Mucosa of rectum (tissue), 2 donors: Measurements from ENCODE around the gene RAD52.
"Not testable (repeated sequence)": the region's sequence is repeated elsewhere in the genome, so short reads cannot be mapped to it uniquely, and the experiment has no call there.

Experiments
- H3K27ac ChIP-seq, 2 donors: one replicate each; pipeline ENCODE4 v1.7.0; 2013; ENCODE audit warnings: inconsistent platforms in 2 of 2, low read depth in 2 of 2, low read length in 2 of 2
- H3K27me3 ChIP-seq, 2 donors: one replicate each; pipeline ENCODE4 v1.7.0; 2013; ENCODE audit warnings: low read length in 2 of 2; ENCODE audit not compliant: control insufficient read depth in 2 of 2, insufficient read depth in 2 of 2
- H3K36me3 ChIP-seq, 2 donors: one replicate each; pipeline ENCODE4 v1.7.0; 2013; ENCODE audit warnings: low read length in 2 of 2; ENCODE audit not compliant: control insufficient read depth in 2 of 2, insufficient read depth in 2 of 2
- H3K4me1 ChIP-seq, 2 donors: one replicate each; pipeline ENCODE4 v1.7.0; 2013; ENCODE audit warnings: low read length in 2 of 2, mild to moderate bottlenecking in 1 of 2; ENCODE audit not compliant: control insufficient read depth in 2 of 2, insufficient read depth in 2 of 2
- H3K4me3 ChIP-seq, 2 donors: one replicate each; pipeline ENCODE4 v1.7.0; 2013; ENCODE audit warnings: low read length in 2 of 2
- H3K9ac ChIP-seq, 2 donors: one replicate each; pipeline ENCODE4 v1.7.0; 2013; ENCODE audit warnings: low read length in 2 of 2, low read depth in 1 of 2, mild to moderate bottlenecking in 1 of 2
- H3K9me3 ChIP-seq, 2 donors: one replicate each; pipeline ENCODE4 v1.7.0; 2013; ENCODE audit warnings: low read length in 2 of 2; ENCODE audit not compliant: control insufficient read depth in 2 of 2
- donor health status: healthy.
- donor health status: Normal muscosa, but diverticular disease.

The RAD52 gene

GRCh38 chr12:944211-944610 lies 5.3 kb downstream of the RAD52 start:
- H3K4me3 ChIP-seq: no peak overlapping the region
- no peak overlapping the region for H3K27ac ChIP-seq
- no peaks in the 10 kb centered on the region for H3K27me3 ChIP-seq
- peaks cover 0 to 12% of the 10 kb centered on the region in 2 donors for H3K36me3 ChIP-seq
- peaks cover 0 to 3% of the 10 kb centered on the region in 2 donors for H3K4me1 ChIP-seq
- no peak overlapping the region for H3K9ac ChIP-seq
- no peaks in the 10 kb centered on the region for H3K9me3 ChIP-seq

DNA sequence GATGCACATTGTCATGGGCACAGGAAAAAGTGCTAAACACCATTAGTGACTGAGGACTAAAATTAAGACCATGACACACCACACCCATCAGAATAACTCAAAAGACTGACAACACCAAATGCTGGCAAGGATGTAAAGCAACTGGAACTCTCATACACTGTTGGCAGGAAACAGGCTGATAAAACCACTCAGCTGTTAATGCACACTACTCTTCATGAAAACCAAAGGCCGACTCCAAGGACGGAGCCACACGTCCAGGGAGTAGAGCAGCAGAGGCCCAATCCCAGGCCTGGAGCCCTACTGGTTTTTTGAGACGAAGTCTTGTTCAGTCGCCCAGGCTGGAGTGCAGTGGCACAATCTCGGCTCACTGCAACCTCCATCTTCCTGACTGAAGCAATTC lies 6.4 kb downstream of the RAD52 start:
- Histone ChIP-seq H3K36me3 (peaks cover 0 to 14% of the 10 kb centered on the region in 2 donors), H3K9me3 (no peaks in the 10 kb centered on the region), H3K27ac (no peak overlapping the region), H3K27me3 (no peaks in the 10 kb centered on the region), H3K4me1 (no peaks in the 10 kb centered on the region), H3K4me3 (no peak overlapping the region), H3K9ac (no peak overlapping the region)

GRCh38 chr12:938810-939209 lies 10.7 kb downstream of the RAD52 start:
- no peaks in the 10 kb centered on the region for H3K27me3 ChIP-seq
- H3K27ac ChIP-seq: no peak overlapping the region
- H3K4me1 ChIP-seq: no peaks in the 10 kb centered on the region
- peaks cover 0 to 15% of the 10 kb centered on the region in 2 donors for H3K36me3 ChIP-seq
- no peak overlapping the region for H3K9ac ChIP-seq
- no peaks in the 10 kb centered on the region for H3K9me3 ChIP-seq
- no peak overlapping the region for H3K4me3 ChIP-seq

DNA sequence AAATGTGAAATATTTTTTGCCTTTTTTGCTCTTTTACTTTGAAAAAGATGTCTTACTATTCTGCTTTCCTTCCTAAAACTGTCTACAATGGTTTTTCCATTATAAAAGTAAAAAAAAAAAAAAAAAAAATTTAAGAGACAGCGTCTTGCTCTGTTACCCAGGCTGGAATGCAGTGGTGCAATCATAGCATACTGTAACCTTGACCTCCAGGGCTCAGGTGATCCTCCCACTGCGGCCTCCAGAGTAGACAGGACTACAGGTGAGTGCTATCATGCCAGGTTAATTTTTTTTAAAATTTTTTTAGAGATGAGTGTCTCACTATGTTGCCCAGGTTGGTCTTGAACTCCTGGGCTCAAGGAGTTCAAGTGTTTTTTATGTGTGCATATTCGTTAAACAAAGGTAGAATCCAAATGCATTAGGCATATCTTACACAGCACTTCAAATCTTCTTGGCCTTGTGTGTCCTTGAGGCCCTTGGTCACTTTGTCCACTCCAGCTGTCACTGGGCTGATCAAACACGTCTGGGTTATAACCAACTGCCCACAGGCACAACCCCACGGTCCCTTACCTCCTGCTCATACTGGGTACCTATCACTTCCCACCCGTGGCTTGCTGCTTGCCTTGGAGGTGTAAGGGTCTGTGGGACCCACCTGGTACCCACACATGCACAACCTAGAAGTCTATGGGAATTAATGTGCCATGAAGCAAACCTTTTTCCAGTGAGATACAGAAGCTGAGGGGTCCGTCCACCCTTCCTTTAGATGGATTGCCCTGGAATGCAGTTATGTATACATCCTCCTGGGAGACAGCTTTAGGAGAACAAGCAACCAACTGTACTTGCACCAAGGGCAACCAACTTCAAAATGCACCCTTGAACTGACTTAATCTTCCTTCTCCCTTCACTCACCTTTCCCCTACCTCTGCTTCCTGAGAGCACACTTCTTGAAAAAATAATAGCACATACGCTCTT lies 12.8 kb downstream of the RAD52 start:
- Histone ChIP-seq H3K27me3 (no peaks in the 10 kb centered on the region), H3K36me3 (peaks cover 8 to 18% of the 10 kb centered on the region in 2 donors), H3K27ac (no peak overlapping the region), H3K9ac (no peak overlapping the region), H3K9me3 (no peaks in the 10 kb centered on the region), H3K4me3 (no peak overlapping the region), H3K4me1 (no peaks in the 10 kb centered on the region)

DNA sequence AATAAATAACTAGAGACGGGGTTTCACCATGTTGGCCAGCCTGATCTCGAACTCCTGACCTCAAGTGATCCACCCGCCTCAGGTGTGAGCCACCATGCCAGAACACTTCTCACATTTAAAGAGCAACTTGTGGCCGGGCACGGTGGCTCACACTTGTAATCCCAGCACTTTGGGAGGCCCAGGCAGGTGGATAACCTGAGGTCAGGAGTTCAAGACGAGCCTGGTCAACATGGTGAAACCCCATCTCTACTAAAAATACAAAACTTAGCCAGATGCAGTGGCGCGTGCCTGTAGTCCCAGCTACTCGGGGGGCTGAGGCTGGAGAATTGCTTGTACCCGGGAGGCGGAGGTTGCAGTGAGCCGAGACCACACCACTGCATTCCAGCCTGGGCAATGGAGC lies 13.6 kb downstream of the RAD52 start:
- H3K27me3 ChIP-seq, H3K4me1 ChIP-seq, H3K4me3 ChIP-seq, H3K9ac ChIP-seq, H3K27ac ChIP-seq, H3K9me3 ChIP-seq: not testable (repeated sequence)
- peaks cover 14 to 24% of the 10 kb centered on the region in 2 donors for H3K36me3 ChIP-seq

DNA sequence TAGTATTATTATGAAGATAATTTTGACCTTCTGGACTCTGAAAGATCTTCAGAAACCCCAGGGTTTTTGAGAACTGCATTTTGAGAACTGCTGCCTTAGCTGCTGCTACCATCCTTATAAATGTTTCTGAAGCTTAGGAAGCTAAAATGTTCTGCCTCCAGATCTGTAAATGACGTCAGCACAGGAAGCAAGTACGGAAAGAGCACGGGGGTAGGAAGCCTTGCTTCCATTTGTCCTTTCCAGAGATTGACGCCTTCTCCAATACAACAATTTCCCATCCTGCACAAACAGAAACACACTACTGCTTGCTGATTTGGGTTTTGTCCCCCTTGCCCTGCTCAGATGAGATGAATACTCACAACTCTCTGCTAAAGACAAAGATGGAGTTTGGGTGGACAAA lies 17.9 kb downstream of the RAD52 start:
- Histone ChIP-seq H3K4me1 (no peaks in the 10 kb centered on the region), H3K36me3 (peaks cover 33 to 34% of the 10 kb centered on the region in 2 donors), H3K4me3 (no peak overlapping the region), H3K27me3 (no peaks in the 10 kb centered on the region), H3K9ac (no peak overlapping the region), H3K27ac (no peak overlapping the region), H3K9me3 (no peaks in the 10 kb centered on the region)

- peaks cover 36% of the 10 kb centered on the region in 2 donors for H3K36me3 ChIP-seq
- H3K4me1 ChIP-seq: no peaks in the 10 kb centered on the region
- no peaks in the 10 kb centered on the region for H3K9me3 ChIP-seq
- no peak overlapping the region for H3K27ac ChIP-seq
- H3K4me3 ChIP-seq: no peak overlapping the region
- no peaks in the 10 kb centered on the region for H3K27me3 ChIP-seq
- H3K9ac ChIP-seq: no peak overlapping the region
These were observed 18.4 kb downstream of the RAD52 start for GRCh38 chr12:931060-931459.

DNA sequence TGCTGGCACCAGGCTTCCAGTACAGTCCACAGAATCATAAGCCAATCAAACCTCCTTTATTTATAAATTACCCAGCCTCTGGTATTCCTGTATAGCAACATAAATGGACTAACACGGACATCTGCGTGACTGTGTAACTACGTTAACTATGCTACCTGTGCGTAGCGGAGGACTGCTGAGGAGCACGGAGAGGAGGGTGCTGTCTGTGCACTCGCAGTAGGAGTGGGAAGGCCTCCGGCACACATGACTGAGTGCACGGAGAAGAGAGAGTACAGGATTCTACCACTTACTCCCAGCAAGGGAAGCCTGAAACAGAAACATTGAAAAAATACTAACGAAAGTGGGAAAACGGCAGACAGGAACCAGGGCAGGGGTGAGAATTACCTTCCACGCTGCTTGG lies 22.9 kb downstream of the RAD52 start:
- Histone ChIP-seq H3K4me3 (no peak overlapping the region), H3K9ac (no peak overlapping the region), H3K27me3 (no peaks in the 10 kb centered on the region), H3K36me3 (peaks cover 39 to 44% of the 10 kb centered on the region in 2 donors), H3K27ac (no peak overlapping the region), H3K9me3 (no peaks in the 10 kb centered on the region), H3K4me1 (no peaks in the 10 kb centered on the region)

GRCh38 chr12:922285-922684 lies 27.2 kb downstream of the RAD52 start:
- H3K9me3 ChIP-seq: no peaks in the 10 kb centered on the region
- H3K27ac ChIP-seq: no peak overlapping the region
- H3K36me3 ChIP-seq: peaks cover 31% of the 10 kb centered on the region in 2 donors

GRCh38 chr12:920676-921075 lies 28.8 kb downstream of the RAD52 start:
- H3K4me3 ChIP-seq: no peak overlapping the region
- H3K27ac ChIP-seq: no peak overlapping the region
- H3K9me3 ChIP-seq: no peaks in the 10 kb centered on the region
- H3K9ac ChIP-seq: no peak overlapping the region
- peaks cover 32 to 33% of the 10 kb centered on the region in 2 donors for H3K36me3 ChIP-seq
- H3K27me3 ChIP-seq: no peaks in the 10 kb centered on the region
- H3K4me1 ChIP-seq: no peaks in the 10 kb centered on the region

More at GRCh38 chr12:922285-922684, 27.2 kb downstream of the RAD52 start:
- no peak overlapping the region for H3K9ac ChIP-seq
- H3K27me3 ChIP-seq: no peaks in the 10 kb centered on the region
- no peaks in the 10 kb centered on the region for H3K4me1 ChIP-seq
- H3K4me3 ChIP-seq: no peak overlapping the region
